GM19463 (cell line): Measurements from ENCODE around the gene HPS5.

ENCODE experiments used
- ATAC-seq: cut with Tn5 transposase; IDR thresholded peaks from one replicate; pipeline ENCODE4 v1.9.1; 2021; ENCODE audit warnings: mild to moderate bottlenecking, moderate library complexity; ENCODE audit not compliant: unreplicated experiment

The HPS5 gene

GRCh38 chr11:18319914-18320313, 2.0 kb downstream of the HPS5 start:
- ATAC-seq, result no peak

- no peak for ATAC-seq
Observed at GRCh38 chr11:18317551-18317950, 4.4 kb downstream of the HPS5 start.

- no peak for ATAC-seq
Observed at GRCh38 chr11:18315893-18316292, 6.0 kb downstream of the HPS5 start.

GRCh38 chr11:18314784-18315523, 7.0 kb downstream of the HPS5 start:
- ATAC-seq, result no peak

GRCh38 chr11:18313965-18314763, 7.8 kb downstream of the HPS5 start:
- ATAC-seq, result no peak

- ATAC-seq, result no peak
Observed at GRCh38 chr11:18312663-18313420, 9.1 kb downstream of the HPS5 start.

GRCh38 chr11:18312012-18312411, 9.9 kb downstream of the HPS5 start:
- ATAC-seq, result no peak

- ATAC-seq, result peak; percentile 55
Observed at GRCh38 chr11:18310800-18311340, 11.1 kb downstream of the HPS5 start.

GRCh38 chr11:18309691-18310090, 12.2 kb downstream of the HPS5 start:
- ATAC-seq, result peak; percentile 65

- ATAC-seq, result no peak
Observed at GRCh38 chr11:18308242-18308641, 13.7 kb downstream of the HPS5 start.

- no peak for ATAC-seq
Observed at GRCh38 chr11:18307461-18308139, 14.3 kb downstream of the HPS5 start.

- no peak for ATAC-seq
Observed at GRCh38 chr11:18304745-18305144, 17.2 kb downstream of the HPS5 start.

- ATAC-seq, result no peak
Observed at GRCh38 chr11:18299721-18300120, 22.2 kb downstream of the HPS5 start.

- no peak for ATAC-seq
Observed at GRCh38 chr11:18295316-18295715, 26.6 kb downstream of the HPS5 start.

- peak; percentile 87 for ATAC-seq
Observed at GRCh38 chr11:18294862-18295261, 27.1 kb downstream of the HPS5 start.

GRCh38 chr11:18288911-18289310, 33.0 kb downstream of the HPS5 start:
- no peak for ATAC-seq

- no peak for ATAC-seq
Observed at GRCh38 chr11:18285841-18286240, 36.1 kb downstream of the HPS5 start.

- ATAC-seq, result no peak
Observed at GRCh38 chr11:18282626-18283025, 39.3 kb downstream of the HPS5 start.

GRCh38 chr11:18280438-18281045, 41.4 kb downstream of the HPS5 start:
- peak; percentile 96 for ATAC-seq

- no peak for ATAC-seq
Observed at GRCh38 chr11:18277565-18278271, 44.2 kb downstream of the HPS5 start.
